ENCODE data around the gene PLEK2. TPM values are rescaled to one million over a fixed set of nuclear protein-coding genes. Genes with fewer than 3 reads are reported as not detected.

Gene PLEK2
- 24.3 to 36.3 TPM (median 27.0 TPM) in 5 replicates for total RNA-seq (2022; extraction: Qiagen RNA extraction; ENCODE audit: low read depth)

GRCh38 chr14:67411820-67412421, at the start of gene PLEK2:
TSS of gene PLEK2 (minus strand) at chr14:67412165. CDS start at chr14:67412059, 106 bp downstream.

GRCh38 chr14:67359775-67360469, 52.0 kb downstream of the PLEK2 start, which contains the start of the genes ATP6V1D and EIF2S1:
TSS of gene ATP6V1D (minus strand) at chr14:67359804. CDS start at chr14:67359698, 106 bp downstream.
TSS of gene EIF2S1 (plus strand) at chr14:67360328. CDS start at chr14:67364768, 4,440 bp downstream.

Other genes starting within 250 kb of the PLEK2 start
- gene GARIN2, start 222.7 kb downstream of the PLEK2 start, total RNA-seq (2022; extraction: Qiagen RNA extraction; ENCODE audit: low read depth), result 0.12 to 0.13 TPM in 2 of 5 replicates, not detected in the others
- 16.5 to 20.6 TPM (median 19.6 TPM) in 5 replicates for gene PALS1, start 170.7 kb downstream of the PLEK2 start, total RNA-seq (2022; extraction: Qiagen RNA extraction; ENCODE audit: low read depth)
- gene ATP6V1D, start 52.4 kb downstream of the PLEK2 start, total RNA-seq (2022; extraction: Qiagen RNA extraction; ENCODE audit: low read depth), result 72.1 to 104 TPM (median 79.5 TPM) in 5 replicates
- 250 to 307 TPM (median 268 TPM) in 5 replicates for gene EIF2S1, start 51.8 kb downstream of the PLEK2 start, total RNA-seq (2022; extraction: Qiagen RNA extraction; ENCODE audit: low read depth)
- gene TMEM229B, start 76.6 kb upstream of the PLEK2 start, total RNA-seq (2022; extraction: Qiagen RNA extraction; ENCODE audit: low read depth), result 0.14 to 0.24 TPM (median 0.20 TPM) in 5 replicates
- 3.6 to 4.6 TPM (median 4.5 TPM) in 5 replicates for gene PLEKHH1, start 121.1 kb upstream of the PLEK2 start, total RNA-seq (2022; extraction: Qiagen RNA extraction; ENCODE audit: low read depth)
- gene PIGH, start 188.1 kb upstream of the PLEK2 start, total RNA-seq (2022; extraction: Qiagen RNA extraction; ENCODE audit: low read depth), result 18.6 to 23.1 TPM (median 21.1 TPM) in 5 replicates
- gene ARG2, start 207.8 kb upstream of the PLEK2 start, total RNA-seq (2022; extraction: Qiagen RNA extraction; ENCODE audit: low read depth), result 1.4 to 2.0 TPM (median 1.6 TPM) in 5 replicates

Data from A549 treated with DMSO at 1 μM for 4 hours (cell line).